Hepatocyte (in vitro differentiated cells): ENCODE data around the gene FHL3.

Experiments used
- CTCF ChIP-seq: fragments of 200-600 bp; sonication (generic); IDR thresholded peaks from 2 replicates; pipeline ENCODE4 v1.5.1; 2016; ENCODE audit warnings: antibody characterized with exemption, mild to moderate bottlenecking; ENCODE audit not compliant: poor library complexity
- EZH2 ChIP-seq: fragments of 200-600 bp; sonication (generic); IDR thresholded peaks from 2 replicates; pipeline ENCODE4 v1.6.1; 2016; ENCODE audit warnings: antibody characterized with exemption, mild to moderate bottlenecking, borderline replicate concordance
- EZH2phosphoT487 ChIP-seq: fragments of 200-600 bp; sonication (generic); IDR thresholded peaks from one replicate; pipeline ENCODE4 v1.6.1; 2018; ENCODE audit warnings: antibody characterized with exemption, mild to moderate bottlenecking, low read depth, moderate library complexity; ENCODE audit not compliant: unreplicated experiment, severe bottlenecking

DNA sequence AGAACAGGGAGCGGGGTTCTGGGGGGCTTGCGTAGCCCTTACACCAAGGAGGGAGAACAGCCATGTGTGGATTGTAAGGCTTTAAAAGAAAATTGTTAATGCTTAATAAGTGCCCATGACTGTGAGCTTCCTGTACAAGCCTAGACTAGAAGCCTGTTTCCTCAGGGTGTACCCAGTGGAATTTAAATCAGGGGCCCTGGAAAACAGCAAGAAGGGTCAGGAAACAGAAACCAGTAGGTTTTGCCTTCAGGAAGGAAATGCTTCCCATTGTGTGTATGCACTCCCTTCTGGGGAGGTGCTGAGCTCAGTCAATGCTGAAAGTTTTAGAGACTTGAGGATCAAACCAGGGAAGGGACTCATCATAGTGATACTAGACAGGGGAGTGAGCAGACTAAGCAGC, 19.9 kb upstream of the FHL3 start:
- TF ChIP-seq CTCF = no peak
- TF ChIP-seq EZH2 = no peak
- TF ChIP-seq EZH2phosphoT487 = no peak
